K562 (cell line): ENCODE data around the gene RGS6. TPM values are rescaled to one million over a fixed set of nuclear protein-coding genes. Genes with fewer than 3 reads are reported as not detected.

Experiments
- ATAC-seq: fragments of 200-7000 bp; cut with Tn5 transposase; 3 replicates; pipeline ENCODE4 v1.9.1; 2020; ENCODE audit warnings: moderate library complexity
- BruUV-seq: library from RNA; stranded (reverse); fragments of 400-500 nt; replicated peaks from 2 replicates; lab custom pipeline; 2021; lab: Mats Ljungman, UMichigan
- CTCF ChIA-PET: fragments of 300-600 bp; formaldehyde crosslinking; extraction: SDS; loops from one replicate; lab custom pipeline; 2021; ENCODE audit warnings: low intra/inter-chr PET ratio; lab: Yijun Ruan, JAX
- POLR2A ChIA-PET: fragments of 300-600, 350-650 bp; sonication (Branson Sonifier 250); formaldehyde crosslinking; extraction: SDS; loops from one replicate; lab custom pipeline; 2021; ENCODE audit warnings: antibody characterized with exemption, inconsistent platforms; lab: Yijun Ruan, JAX
- DNase-seq, 4 experiments: peaks; one replicate each; pipeline versions ENCODE4 v3.0.0 to v3.0.0-alpha.2; 2011 to 2018; ENCODE audit warnings: low spot score in 3 of 4, mixed read lengths in 3 of 4; ENCODE audit errors: extremely low read depth in 1 of 4
- FAIRE-seq: peaks from 2 replicates; lab custom pipeline; 2011; peaks lifted over from hg19 to GRCh38; lab: Jason Lieb, UNC
- H2AFZ ChIP-seq: 2 replicates; pipeline ENCODE4 v1.6.0; 2011; ENCODE audit warnings: low read depth, low read length, control low read depth, inconsistent platforms
- H3K27ac ChIP-seq: fragments of 200-600 bp; 3 replicates; pipeline ENCODE4 v1.8.0; 2011; ENCODE audit warnings: low read depth, mild to moderate bottlenecking, control low read depth, inconsistent platforms, low read length, moderate library complexity, mixed read lengths; ENCODE audit errors: extremely low read depth
- H3K27me3 ChIP-seq, 2 experiments: fragments of 300-600 bp in 1 of 2; 2 replicates in 1 of 2; 3 replicates in 1 of 2; pipeline versions ENCODE4 v1.6.0 to v1.8.0; 2011; ENCODE audit warnings: inconsistent platforms in 2 of 2, low read length in 2 of 2, mild to moderate bottlenecking in 1 of 2, mixed read lengths in 1 of 2, moderate library complexity in 1 of 2; ENCODE audit not compliant: control insufficient read depth in 2 of 2, insufficient read depth in 2 of 2
- H3K36me3 ChIP-seq: fragments of 300-600 bp; 3 replicates; pipeline ENCODE4 v1.8.0; 2011; ENCODE audit warnings: mild to moderate bottlenecking, low read length, inconsistent platforms; ENCODE audit not compliant: control insufficient read depth, insufficient read depth
- H3K4me1 ChIP-seq, 2 experiments: fragments of 200-600 bp in 1 of 2; replicated peaks in 1 of 2; 2 replicates in 1 of 2; 3 replicates in 1 of 2; pipeline versions ENCODE4 v1.5.1 to v1.8.0; 2011; ENCODE audit warnings: inconsistent platforms in 2 of 2, low read length in 2 of 2, mild to moderate bottlenecking in 1 of 2, mixed read lengths in 1 of 2, moderate library complexity in 1 of 2; ENCODE audit not compliant: control insufficient read depth in 2 of 2, insufficient read depth in 2 of 2
- H3K4me2 ChIP-seq: 2 replicates; pipeline ENCODE4 v1.6.1; 2011; ENCODE audit warnings: low read length, control low read depth, inconsistent platforms, mixed read lengths; ENCODE audit not compliant: insufficient read depth
- H3K4me3 ChIP-seq: fragments of 200-600 bp; sonication (generic), shearing (Covaris generic); 2 replicates; pipeline ENCODE4 v1.5.1; 2016; ENCODE audit warnings: control low read depth, inconsistent platforms
- H3K79me2 ChIP-seq: fragments of 200-600 bp; 3 replicates; pipeline ENCODE4 v1.8.0; 2011; ENCODE audit warnings: low read length, inconsistent platforms; ENCODE audit not compliant: control insufficient read depth, insufficient read depth
- H3K9ac ChIP-seq, 2 experiments: 2 replicates each; pipeline versions ENCODE4 v1.6.0 to v1.6.1; 2011; ENCODE audit warnings: low read depth in 2 of 2, low read length in 2 of 2, control low read depth in 1 of 2, inconsistent platforms in 1 of 2, mild to moderate bottlenecking in 1 of 2, mixed read lengths in 1 of 2; ENCODE audit not compliant: insufficient read depth in 1 of 2
- H3K9me1 ChIP-seq: one replicate; pipeline ENCODE4 v1.6.0; 2011; ENCODE audit warnings: inconsistent platforms, mild to moderate bottlenecking, low read length, moderate library complexity; ENCODE audit not compliant: control insufficient read depth, insufficient read depth
- H3K9me3 ChIP-seq: replicated peaks from 2 replicates; pipeline ENCODE4 v1.5.1; 2011; ENCODE audit warnings: low read depth, low read length, inconsistent platforms; ENCODE audit not compliant: control insufficient read depth, insufficient read depth
- H4K20me1 ChIP-seq: replicated peaks from 2 replicates; pipeline ENCODE4 v1.6.1; 2011; ENCODE audit warnings: low read length, inconsistent platforms, mixed read lengths; ENCODE audit not compliant: control insufficient read depth, insufficient read depth
- E2F6 ChIP-seq, 2 experiments: IDR thresholded peaks; 2 replicates each; pipeline ENCODE4 v1.6.1; 2011; ENCODE audit warnings: borderline replicate concordance in 1 of 2, control low read depth in 1 of 2, low read depth in 1 of 2, low read length in 1 of 2, mild to moderate bottlenecking in 1 of 2, mixed read lengths in 1 of 2, moderate library complexity in 1 of 2; ENCODE audit not compliant: insufficient read depth in 1 of 2, insufficient read length in 1 of 2, poor library complexity in 1 of 2, severe bottlenecking in 1 of 2; ENCODE audit errors: extremely low read depth in 1 of 2
- E2F8 ChIP-seq: fragments of 450-650 bp; IDR thresholded peaks from 2 replicates; pipeline ENCODE4 v1.7.1; 2018; ENCODE audit warnings: mild to moderate bottlenecking, low read depth; ENCODE audit not compliant: partially characterized antibody
- JUNB ChIP-seq: fragments of 450-650 bp; formaldehyde crosslinking; conservative IDR thresholded peaks from 2 replicates; pipeline ENCODE4 v1.4.0; 2020; ENCODE audit warnings: mild to moderate bottlenecking
- REST ChIP-seq, 2 experiments: fragments of 450-650 bp; formaldehyde crosslinking in 1 of 2; IDR thresholded peaks; 2 replicates each; pipeline versions ENCODE4 v1.4.0 to v1.6.1; 2014 to 2020; ENCODE audit warnings: mild to moderate bottlenecking in 2 of 2, borderline replicate concordance in 1 of 2, low read depth in 1 of 2
- WGBS: fragments of 100-300 bp; shearing (Covaris generic); methylation state at CpG from one replicate; pipeline ENCODE4 v1.1.6; 2016; ENCODE audit warnings: low coverage, mixed read lengths; ENCODE audit not compliant: insufficient coverage; ENCODE audit errors: missing lambda C conversion rate; 5-methylcytosine and 5-hydroxymethylcytosine counted together
- in situ Hi-C: fragments of 300-500 bp; cut with MboI; formaldehyde crosslinking; loops from 4 replicates; pipeline ENCODE4 v1.15.0; 2018; ENCODE audit warnings: inconsistent platforms, mixed read lengths
- intact Hi-C: fragments of 100-400 bp; cut with micrococcal nuclease; formaldehyde crosslinking; loops from 2 replicates; pipeline ENCODE4 v1.14.2; 2022
- polyA plus RNA-seq, 8 experiments: library from polyadenylated mRNA; depleted of rRNA in 4 of 8; stranded (reverse) in 5 of 8; unstranded in 3 of 8; fragments of >200 nt; fragmentation: Nextera tagmentation in 2 of 8; fragmentation: Illumina TruSeq in 1 of 8; extraction: Ambion mirVana in 2 of 8; extraction: Trizol in 1 of 8; gene quantifications; 2 replicates each; pipeline versions ENCODE4 v1.2.1 to v1.2.3, GENCODE V29; 2011 to 2014; ENCODE audit warnings: inconsistent platforms in 1 of 8, missing spikeins in 1 of 8
- total RNA-seq, 7 experiments: library from RNA; depleted of rRNA in 6 of 7; stranded (reverse); fragments of >200 nt in 6 of 7; fragmentation: Illumina TruSeq in 2 of 7; extraction: Trizol in 2 of 7; gene quantifications; 2 replicates each; pipeline versions ENCODE4 v1.2.1 to v1.2.3, GENCODE V29; 2011 to 2021; ENCODE audit warnings: low replicate concordance in 1 of 7

The RGS6 gene
- total and polyA plus RNA-seq, 9 of the 15 experiments (the other 6 are each of a cell fraction or from before 2014, with no cell fraction given), result not detected

- no peak for TF ChIP-seq E2F8
- TF ChIP-seq E2F6 (IDR thresholded peaks at IDR 0.05; ENCODE audit: borderline replicate concordance in 1 of 2, extremely low read depth in 1 of 2, insufficient read depth in 1 of 2, insufficient read length in 1 of 2, low read depth in 1 of 2, low read length in 1 of 2, poor library complexity in 1 of 2, severe bottlenecking in 1 of 2), result no peak
- TF ChIP-seq JUNB (CRISPR knock-in tag), result no peak
These were observed 487.1 kb downstream of the RGS6 start (continued) for GRCh38 chr14:72419226-72419775.

GRCh38 chr14:72420749-72421474 lies 488.7 kb downstream of the RGS6 start:
- no peaks in the 10 kb centered on the region for H4K20me1 ChIP-seq
- no TSS peak for BruUV-seq
- H3K4me3 ChIP-seq, result no peak overlapping the region
- H3K27me3 ChIP-seq, result no peaks in the 10 kb centered on the region
- CTCF ChIA-PET, result no interaction called here
- no peak overlapping the region for H3K9ac ChIP-seq
- intact Hi-C loops, result loop anchor here (5.0 kb wide), 1 partner anchor 399 kb away; no protein-coding TSS in a partner anchor
- no peaks in the 10 kb centered on the region for H3K36me3 ChIP-seq
- FAIRE-seq, result no peak
- no peak overlapping the region for H2AFZ ChIP-seq
- peak; percentile 71 for ATAC-seq
- H3K9me1 ChIP-seq, result no peaks in the 10 kb centered on the region
- no peak overlapping the region for H3K27ac ChIP-seq
- POLR2A ChIA-PET, result no interaction called here
- peak; percentile 41 to 66 (median 64) for DNase-seq
- H3K79me2 ChIP-seq, result no peaks in the 10 kb centered on the region
- H3K4me2 ChIP-seq, result no peak overlapping the region
- H3K9me3 ChIP-seq, result no peaks in the 10 kb centered on the region
- WGBS, result 2% methylated on average over 17 of the region's 17 CpGs
- no peaks in the 10 kb centered on the region for H3K4me1 ChIP-seq
- in situ Hi-C loops, result no loop called here
- TF ChIP-seq REST (IDR thresholded peaks at IDR 0.05; ENCODE audit: borderline replicate concordance) (peak; percentile 54; the same call in 1 of the 2 replicates), REST (CRISPR knock-in tag; IDR thresholded peaks at IDR 0.05; ENCODE audit: low read depth) (no peak)
